NCI-H2081 treated with DMSO at 0.1 percent for 48 hours (cell line): Measurements from ENCODE around the gene TKFC.
A peak's percentile ranks its signal among the peaks of the same experiment; 100 is the strongest.

Source experiments
- DNase-seq: peaks from one replicate; lab custom pipeline; 2025; lab: John Stamatoyannopoulos, UW

TKFC gene

GRCh38 chr11:61315260-61315659 is 17.8 kb upstream of the TKFC start:
- DNase-seq, result no peak

- DNase-seq, result no peak
Observed at GRCh38 chr11:61325649-61326414, 7.2 kb upstream of the TKFC start.

GRCh38 chr11:61327669-61328071 is 5.4 kb upstream of the TKFC start:
- no peak for DNase-seq

GRCh38 chr11:61328351-61328750 is 4.7 kb upstream of the TKFC start:
- no peak for DNase-seq

- DNase-seq, result no peak
Observed at GRCh38 chr11:61329871-61330270, 3.2 kb upstream of the TKFC start.

GRCh38 chr11:61331651-61332050 is 1.4 kb upstream of the TKFC start:
- DNase-seq, result no peak

GRCh38 chr11:61332281-61332796 is 689 bp upstream of the TKFC start:
- no peak for DNase-seq

- DNase-seq, result no peak
Observed at GRCh38 chr11:61333550-61334433, 764 bp downstream of the TKFC start.

- no peak for DNase-seq
Observed at GRCh38 chr11:61334434-61335354, 1.7 kb downstream of the TKFC start.

GRCh38 chr11:61335355-61335710 is 2.3 kb downstream of the TKFC start:
- no peak for DNase-seq

- DNase-seq, result peak; percentile 72
Observed at GRCh38 chr11:61336171-61336935, 3.3 kb downstream of the TKFC start.

- no peak for DNase-seq
Observed at GRCh38 chr11:61337706-61338470, 4.9 kb downstream of the TKFC start.

GRCh38 chr11:61338783-61339489 is 5.9 kb downstream of the TKFC start:
- no peak for DNase-seq

- no peak for DNase-seq
Observed at GRCh38 chr11:61339490-61339878, 6.5 kb downstream of the TKFC start.

GRCh38 chr11:61340979-61341378 is 8.0 kb downstream of the TKFC start:
- no peak for DNase-seq

- DNase-seq, result no peak
Observed at GRCh38 chr11:61341706-61342105, 8.7 kb downstream of the TKFC start.

GRCh38 chr11:61342207-61342803 is 9.3 kb downstream of the TKFC start:
- DNase-seq, result no peak

GRCh38 chr11:61343792-61344745 is 11.0 kb downstream of the TKFC start:
- no peak for DNase-seq
